GM12891 (cell line): ENCODE data around the gene NCR1.

Experiments
- PAX5 ChIP-seq: IDR thresholded peaks from 2 replicates; pipeline ENCODE4 v1.6.1; 2011; ENCODE audit warnings: low read length, moderate library complexity, mild to moderate bottlenecking; ENCODE audit not compliant: insufficient read depth, severe bottlenecking
- POLR2A ChIP-seq: IDR thresholded peaks from 2 replicates; pipeline ENCODE4 v1.6.1; 2011; ENCODE audit warnings: low read depth, low read length, control low read depth
- POLR2AphosphoS5 ChIP-seq: IDR thresholded peaks from 2 replicates; pipeline ENCODE4 v1.6.1; 2011; ENCODE audit warnings: low read depth, low read length, control low read depth
- SPI1 ChIP-seq: IDR thresholded peaks from 2 replicates; pipeline ENCODE4 v1.6.1; 2011; ENCODE audit warnings: low read depth, low read length, control low read depth
- TAF1 ChIP-seq: IDR thresholded peaks from 2 replicates; pipeline ENCODE4 v1.6.1; 2011; ENCODE audit warnings: low read depth, low read length, control low read depth

DNA sequence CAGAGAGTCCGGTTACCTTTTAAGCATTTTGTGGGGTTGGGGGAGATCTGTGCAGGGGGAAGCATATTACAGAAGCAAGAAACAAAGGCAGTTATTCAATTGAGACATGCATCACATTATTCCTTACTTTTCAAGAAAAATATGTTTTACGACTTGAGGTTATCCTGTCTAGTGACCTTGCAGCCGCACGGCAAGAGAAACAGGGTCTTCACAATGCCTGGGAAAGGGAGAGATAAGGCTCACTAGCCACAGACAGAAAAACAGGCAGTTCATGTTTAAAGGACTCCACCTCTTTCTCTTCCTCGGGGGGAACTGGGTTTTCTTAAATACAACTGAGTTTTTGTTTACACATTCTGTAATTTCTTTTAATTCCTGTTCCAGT is 536 bp upstream of the NCR1 start:
- TF ChIP-seq POLR2A: no peak
- TF ChIP-seq POLR2AphosphoS5: no peak
- TF ChIP-seq SPI1: no peak
- TF ChIP-seq TAF1: no peak
- TF ChIP-seq PAX5: no peak
